Stimulated activated CD4-positive, alpha-beta T cell treated with anti-CD3 and anti-CD28 coated beads, Interleukin-15, amount 100 ng/mL, for 1 hour (primary cell): Measurements from ENCODE around the gene CTSS.

Experiments
- DNase-seq, 2 donors: peaks; one replicate each; pipeline ENCODE4 v3.0.0-alpha.2; 2020; ENCODE audit warnings: low read depth in 1 of 2, low spot score in 1 of 2

Gene CTSS

GRCh38 chr1:150703427-150703826, 62.2 kb downstream of the CTSS start:
- no peak for DNase-seq

- DNase-seq, result peak; percentile 62 to 76
Measured at GRCh38 chr1:150696995-150697927, 68.3 kb downstream of the CTSS start, which contains the start of gene GOLPH3L. GOLPH3L (minus strand) TSS chr1:150697154; CDS start chr1:150694838, 2,316 bp downstream.

- DNase-seq, result no peak
Measured at GRCh38 chr1:150696590-150696989, 69.0 kb downstream of the CTSS start.

DNA sequence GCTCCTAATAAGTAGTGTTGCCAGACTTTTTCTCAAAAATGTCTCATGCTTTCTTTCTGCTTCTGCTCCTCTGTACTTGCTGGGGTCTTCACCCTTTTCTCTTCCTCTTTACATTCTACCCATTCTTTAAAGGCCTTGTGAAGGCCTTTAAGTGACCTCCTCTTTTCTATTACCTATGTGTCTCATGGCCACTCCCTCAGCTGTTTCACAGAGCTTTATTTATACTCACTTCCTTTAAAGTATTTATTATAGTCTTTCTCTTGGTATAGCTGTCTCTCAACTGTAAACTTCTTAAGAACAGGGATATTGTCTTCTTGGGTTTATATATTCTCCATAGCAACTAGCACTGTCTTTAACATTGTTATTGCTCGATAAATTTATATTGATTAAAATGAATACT, 69.4 kb downstream of the CTSS start:
- no peak for DNase-seq

GRCh38 chr1:150695561-150695960, 70.0 kb downstream of the CTSS start:
- DNase-seq, result no peak

- no peak for DNase-seq
Measured at GRCh38 chr1:150692720-150693119, 72.9 kb downstream of the CTSS start.

- DNase-seq, result no peak
Measured at GRCh38 chr1:150688763-150689162, 76.8 kb downstream of the CTSS start.

- no peak for DNase-seq
Measured at GRCh38 chr1:150686275-150686674, 79.3 kb downstream of the CTSS start.

DNA sequence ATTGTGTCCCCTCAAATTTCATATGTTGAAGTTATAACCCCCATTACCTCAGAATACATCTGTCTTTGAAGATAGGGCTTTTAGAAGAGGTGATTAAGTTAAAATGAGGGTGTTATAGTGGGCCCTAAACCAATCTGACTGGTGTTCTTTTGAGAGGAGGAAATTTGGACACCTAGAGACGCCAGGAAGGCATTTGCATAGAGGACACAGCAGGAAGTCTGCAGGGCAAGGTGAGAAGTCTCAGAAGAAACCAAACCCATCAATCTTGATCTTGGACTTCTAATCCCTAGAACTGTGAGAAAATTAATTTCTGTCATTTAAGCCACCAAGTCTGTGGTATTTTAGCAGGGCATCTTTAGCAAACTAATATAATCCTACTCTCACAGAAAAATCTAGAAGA, 81.7 kb downstream of the CTSS start:
- DNase-seq, result no peak
